ENCODE data around the gene FLT4. TPM values are rescaled to one million over a fixed set of nuclear protein-coding genes. Genes with fewer than 3 reads are reported as not detected.
A peak's percentile ranks its signal among the peaks of the same experiment; 100 is the strongest.

FLT4 gene
- total RNA-seq, 1 donor from 2014 or later = 3.4 TPM

DNA sequence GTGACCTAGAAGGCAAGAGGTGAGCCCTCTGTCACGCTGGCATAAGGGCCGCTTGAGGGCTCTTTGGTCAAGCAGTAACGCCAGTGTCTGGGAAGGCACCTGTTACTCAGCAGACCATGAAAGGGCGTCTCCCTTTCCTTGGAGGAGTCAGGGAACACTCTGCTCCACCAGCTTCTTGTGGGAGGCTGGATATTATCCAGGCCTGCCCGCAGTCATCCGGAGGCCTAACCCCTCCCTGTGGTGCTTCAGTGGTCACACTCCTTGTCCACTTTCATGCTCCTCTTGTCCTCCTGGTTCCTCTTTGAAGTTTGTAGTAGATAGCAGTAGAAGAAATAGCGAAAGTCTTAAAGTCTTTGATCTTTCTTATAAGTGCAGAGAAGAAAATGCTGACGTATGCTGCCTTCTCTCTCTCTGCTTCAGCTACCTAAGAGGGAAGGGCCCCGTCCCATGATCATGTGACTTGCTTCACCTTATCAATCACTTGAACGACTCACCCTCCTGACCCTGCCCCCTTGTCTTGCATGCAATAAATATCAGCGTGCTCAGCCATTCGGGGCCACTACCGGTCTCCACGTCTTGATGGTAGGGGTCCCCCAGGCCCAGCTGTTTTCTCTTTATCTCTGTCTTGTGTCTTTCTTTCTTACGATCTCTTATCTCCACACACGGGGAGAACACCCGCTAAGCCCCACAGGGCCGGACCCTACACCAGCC lies 41.4 kb downstream of the FLT4 start:
- Mint-ChIP-seq H3K4me3 (no peak overlapping the region), H3K4me1 (ENCODE audit: unreplicated experiment) (peaks cover 9% of the 10 kb centered on the region), H3K36me3 (no peaks in the 10 kb centered on the region), H3K27me3 (no peaks in the 10 kb centered on the region), H3K9me3 (no peaks in the 10 kb centered on the region), H3K27ac (peak overlapping the region; percentile 65)
- TF ChIP-seq, protein P1, sequence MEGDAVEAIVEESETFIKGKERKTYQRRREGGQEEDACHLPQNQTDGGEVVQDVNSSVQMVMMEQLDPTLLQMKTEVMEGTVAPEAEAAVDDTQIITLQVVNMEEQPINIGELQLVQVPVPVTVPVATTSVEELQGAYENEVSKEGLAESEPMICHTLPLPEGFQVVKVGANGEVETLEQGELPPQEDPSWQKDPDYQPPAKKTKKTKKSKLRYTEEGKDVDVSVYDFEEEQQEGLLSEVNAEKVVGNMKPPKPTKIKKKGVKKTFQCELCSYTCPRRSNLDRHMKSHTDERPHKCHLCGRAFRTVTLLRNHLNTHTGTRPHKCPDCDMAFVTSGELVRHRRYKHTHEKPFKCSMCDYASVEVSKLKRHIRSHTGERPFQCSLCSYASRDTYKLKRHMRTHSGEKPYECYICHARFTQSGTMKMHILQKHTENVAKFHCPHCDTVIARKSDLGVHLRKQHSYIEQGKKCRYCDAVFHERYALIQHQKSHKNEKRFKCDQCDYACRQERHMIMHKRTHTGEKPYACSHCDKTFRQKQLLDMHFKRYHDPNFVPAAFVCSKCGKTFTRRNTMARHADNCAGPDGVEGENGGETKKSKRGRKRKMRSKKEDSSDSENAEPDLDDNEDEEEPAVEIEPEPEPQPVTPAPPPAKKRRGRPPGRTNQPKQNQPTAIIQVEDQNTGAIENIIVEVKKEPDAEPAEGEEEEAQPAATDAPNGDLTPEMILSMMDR (conservative IDR thresholded peaks at IDR 0.05) = no peak
- DNase-seq (ENCODE audit: extremely low spot score, unreplicated experiment) = no peak

DNA sequence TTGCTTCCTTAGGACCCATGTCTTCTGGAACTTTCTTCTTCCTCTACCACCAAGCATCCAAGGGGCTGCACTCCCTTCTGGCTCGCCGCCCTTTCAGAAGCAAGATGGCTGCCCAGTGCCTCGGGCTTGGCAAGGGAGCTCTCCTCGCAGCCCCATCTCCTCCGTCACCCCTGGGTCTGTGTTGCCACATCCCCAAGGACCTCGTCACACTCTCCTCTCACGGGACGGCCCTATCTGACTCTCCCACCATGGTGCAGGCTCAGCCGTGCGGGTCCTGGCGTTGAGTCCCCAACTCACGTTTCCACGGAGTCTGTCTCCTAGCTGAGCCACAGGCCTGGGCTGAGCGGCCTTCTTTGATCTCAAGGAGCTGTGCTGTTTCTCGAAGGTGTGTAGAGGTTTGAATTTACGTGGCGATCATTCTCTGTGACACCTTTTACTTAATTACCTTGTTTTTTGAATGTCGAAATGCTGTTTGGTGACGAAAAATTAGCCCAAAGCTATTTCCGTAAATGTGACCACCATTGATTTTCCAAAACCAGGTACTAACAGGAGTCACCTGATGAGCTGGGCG lies 43.1 kb downstream of the FLT4 start:
- no peaks in the 10 kb centered on the region for H3K36me3 Mint-ChIP-seq
- TF ChIP-seq, protein P1 (conservative IDR thresholded peaks at IDR 0.05) = peak; percentile 12
- H3K27me3 Mint-ChIP-seq = no peaks in the 10 kb centered on the region
- H3K27ac Mint-ChIP-seq = no peak overlapping the region
- no peak for DNase-seq (ENCODE audit: extremely low spot score, unreplicated experiment)
- H3K4me3 Mint-ChIP-seq = no peak overlapping the region
- peaks cover 9% of the 10 kb centered on the region for H3K4me1 Mint-ChIP-seq (ENCODE audit: unreplicated experiment)
- H3K9me3 Mint-ChIP-seq = no peaks in the 10 kb centered on the region

DNA sequence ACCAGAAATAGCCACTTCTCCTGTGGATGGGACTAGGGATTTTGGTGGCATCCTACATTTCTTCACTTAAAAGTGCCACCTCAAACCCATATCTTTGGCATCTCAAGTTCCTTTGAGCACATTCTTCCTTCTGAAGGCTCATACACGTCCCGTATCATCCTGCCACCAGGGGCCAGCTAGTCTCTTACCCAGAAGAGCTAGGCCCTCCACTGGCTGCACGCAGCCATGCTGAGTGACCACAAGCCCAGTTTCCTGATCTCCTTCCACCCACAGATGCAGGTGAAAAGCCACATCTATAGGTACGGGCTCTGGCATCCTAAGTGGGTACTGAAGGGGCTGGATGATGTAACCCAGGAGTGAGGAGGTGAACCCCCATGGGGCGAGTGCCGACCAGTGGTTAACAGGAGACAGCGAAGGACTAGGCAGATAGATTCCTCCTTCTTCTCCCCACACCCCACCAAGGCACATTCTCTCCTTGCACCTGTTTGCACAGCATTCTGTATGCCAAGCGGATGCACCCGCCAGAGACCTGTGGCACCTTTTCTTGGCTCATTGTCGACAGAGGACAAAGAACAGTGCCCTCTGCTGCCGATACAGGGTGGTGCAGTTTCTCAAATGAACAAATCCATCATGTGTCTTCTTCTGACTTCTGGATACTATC lies 43.7 kb downstream of the FLT4 start:
- DNase-seq (ENCODE audit: extremely low spot score, unreplicated experiment) = no peak
- Mint-ChIP-seq H3K27me3 (no peaks in the 10 kb centered on the region), H3K9me3 (no peaks in the 10 kb centered on the region), H3K4me3 (no peak overlapping the region), H3K27ac (no peak overlapping the region), H3K4me1 (ENCODE audit: unreplicated experiment) (peaks cover 9% of the 10 kb centered on the region), H3K36me3 (no peaks in the 10 kb centered on the region)
- TF ChIP-seq, protein P1 (conservative IDR thresholded peaks at IDR 0.05) = peak; percentile 82

DNA sequence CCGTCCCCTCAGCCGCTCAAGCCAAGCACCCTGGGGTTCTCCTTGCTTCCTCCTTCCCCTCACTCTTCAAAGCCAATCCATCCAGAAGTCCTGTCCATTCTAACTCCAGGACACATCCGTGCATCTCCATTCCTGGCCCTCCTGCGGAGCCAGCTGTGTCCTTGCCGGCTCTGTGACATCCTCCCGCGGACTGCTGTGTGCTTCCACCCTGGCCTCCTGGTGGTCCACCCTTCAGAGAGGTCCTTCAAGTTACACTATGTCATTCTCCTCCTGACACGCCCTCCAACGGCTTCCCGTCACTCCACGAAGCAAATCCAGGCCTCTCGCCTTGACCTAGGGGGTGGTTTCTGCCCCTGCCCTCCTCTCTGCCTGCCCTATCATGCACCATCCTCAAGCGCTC lies 45.1 kb downstream of the FLT4 start:
- Mint-ChIP-seq H3K27ac (no peak overlapping the region), H3K27me3 (no peaks in the 10 kb centered on the region), H3K4me3 (no peak overlapping the region), H3K9me3 (no peaks in the 10 kb centered on the region), H3K36me3 (no peaks in the 10 kb centered on the region), H3K4me1 (ENCODE audit: unreplicated experiment) (peaks cover 9% of the 10 kb centered on the region)
- no peak for DNase-seq (ENCODE audit: extremely low spot score, unreplicated experiment)
- TF ChIP-seq, protein P1 (conservative IDR thresholded peaks at IDR 0.05) = no peak

DNA sequence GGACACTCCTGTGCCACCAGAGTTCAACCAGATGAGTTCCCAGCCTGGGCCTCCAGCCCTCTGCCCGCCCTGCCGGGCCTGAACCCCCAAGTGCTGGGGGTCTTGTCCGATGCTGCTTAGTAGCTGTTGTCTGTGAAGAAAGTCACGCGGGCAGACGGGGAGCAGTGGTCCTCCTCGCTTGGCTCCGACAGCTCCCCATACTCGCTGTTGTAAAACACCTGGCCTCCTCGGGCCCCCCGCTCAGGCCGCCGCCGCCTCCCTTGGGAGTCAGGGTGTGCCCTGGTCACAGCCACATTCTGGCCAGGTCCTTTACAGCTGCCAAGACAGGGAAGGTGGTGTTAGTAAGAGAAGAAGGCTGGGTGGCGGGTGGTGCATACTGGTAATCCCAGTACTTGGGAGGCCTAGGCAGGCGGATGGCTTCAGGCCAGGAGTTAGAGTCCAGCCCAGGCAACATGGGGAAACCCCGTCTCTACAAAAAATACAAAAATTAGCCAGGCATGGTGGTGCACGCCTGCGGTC lies 46.3 kb downstream of the FLT4 start:
- TF ChIP-seq, protein P1 (conservative IDR thresholded peaks at IDR 0.05) = no peak
- H3K9me3 Mint-ChIP-seq = no peaks in the 10 kb centered on the region
- H3K36me3 Mint-ChIP-seq = no peaks in the 10 kb centered on the region
- no peaks in the 10 kb centered on the region for H3K27me3 Mint-ChIP-seq
- no peak overlapping the region for H3K4me3 Mint-ChIP-seq
- peaks cover 5% of the 10 kb centered on the region for H3K4me1 Mint-ChIP-seq (ENCODE audit: unreplicated experiment)
- no peak overlapping the region for H3K27ac Mint-ChIP-seq
- DNase-seq (ENCODE audit: extremely low spot score, unreplicated experiment) = no peak
